Suprapubic skin (tissue), 4 donors: ENCODE measurements around the gene PRSS22. TPM values are rescaled to one million over a fixed set of nuclear protein-coding genes. Genes with fewer than 3 reads are reported as not detected.
A peak's percentile ranks its signal among the peaks of the same experiment; 100 is the strongest.

Experiments used
- DNase-seq, 2 donors: peaks; one replicate each; pipeline ENCODE4 v3.0.0-alpha.2; 2019; ENCODE audit warnings: low spot score in 2 of 2
- H3K27ac ChIP-seq: fragments of 200-600 bp; sonication (generic); one replicate; pipeline ENCODE4 v1.5.1; 2019
- H3K27me3 ChIP-seq: fragments of 200-600 bp; sonication (generic); one replicate; pipeline ENCODE4 v1.5.1; 2019
- H3K36me3 ChIP-seq: fragments of 200-600 bp; sonication (generic); one replicate; pipeline ENCODE4 v1.5.1; 2019
- H3K4me1 ChIP-seq: fragments of 200-600 bp; sonication (generic); one replicate; pipeline ENCODE4 v1.5.1; 2019
- H3K4me3 ChIP-seq: fragments of 200-600 bp; sonication (generic); one replicate; pipeline ENCODE4 v1.5.1; 2019; ENCODE audit warnings: mild to moderate bottlenecking
- H3K9me3 ChIP-seq: fragments of 200-600 bp; sonication (generic); one replicate; pipeline ENCODE4 v1.5.1; 2019
- CTCF ChIP-seq, 2 donors: fragments of 200-600 bp in 1 of 2; fragments of 450-650 bp in 1 of 2; sonication (generic) in 1 of 2; IDR thresholded peaks; one replicate each; pipeline ENCODE4 v1.5.1; 2016 to 2019; ENCODE audit warnings: antibody characterized with exemption in 2 of 2, mild to moderate bottlenecking in 1 of 2, moderate library complexity in 1 of 2
- EP300 ChIP-seq: sonication (generic); formaldehyde crosslinking; IDR thresholded peaks from one replicate; pipeline ENCODE4 v1.6.1; 2017; ENCODE audit warnings: antibody characterized with exemption
- POLR2A ChIP-seq, 2 donors: fragments of 450-650 bp; IDR thresholded peaks; one replicate each; pipeline ENCODE4 v1.6.1; 2017; ENCODE audit warnings: antibody characterized with exemption in 2 of 2, mild to moderate bottlenecking in 2 of 2, moderate library complexity in 2 of 2
- POLR2AphosphoS5 ChIP-seq, 3 donors: sonication (generic); formaldehyde crosslinking; IDR thresholded peaks; one replicate each; pipeline ENCODE4 v1.6.1; 2017; ENCODE audit warnings: antibody characterized with exemption in 3 of 3
- WGBS: methylation state at CpG from one replicate; pipeline ENCODE4 v1.1.5; 2018; 5-methylcytosine and 5-hydroxymethylcytosine counted together
- total RNA-seq, 4 donors: library from RNA; depleted of rRNA; stranded (reverse); fragments of >200 nt; gene quantifications; one replicate each; pipeline ENCODE4 v1.1.0, GENCODE V29; 2016

PRSS22 gene
- total RNA-seq, 4 donors from 2014 or later = 1.7 to 8.7 (median 6.7) TPM

GRCh38 chr16:2904922-2905240, 46.9 kb upstream of the PRSS22 start:
- peak in 1 of 2 donors; percentile 81 for DNase-seq
- WGBS = 1% methylated on average over 21 of the region's 32 CpGs
- H3K27ac ChIP-seq = peak overlapping the region; percentile 89

DNA sequence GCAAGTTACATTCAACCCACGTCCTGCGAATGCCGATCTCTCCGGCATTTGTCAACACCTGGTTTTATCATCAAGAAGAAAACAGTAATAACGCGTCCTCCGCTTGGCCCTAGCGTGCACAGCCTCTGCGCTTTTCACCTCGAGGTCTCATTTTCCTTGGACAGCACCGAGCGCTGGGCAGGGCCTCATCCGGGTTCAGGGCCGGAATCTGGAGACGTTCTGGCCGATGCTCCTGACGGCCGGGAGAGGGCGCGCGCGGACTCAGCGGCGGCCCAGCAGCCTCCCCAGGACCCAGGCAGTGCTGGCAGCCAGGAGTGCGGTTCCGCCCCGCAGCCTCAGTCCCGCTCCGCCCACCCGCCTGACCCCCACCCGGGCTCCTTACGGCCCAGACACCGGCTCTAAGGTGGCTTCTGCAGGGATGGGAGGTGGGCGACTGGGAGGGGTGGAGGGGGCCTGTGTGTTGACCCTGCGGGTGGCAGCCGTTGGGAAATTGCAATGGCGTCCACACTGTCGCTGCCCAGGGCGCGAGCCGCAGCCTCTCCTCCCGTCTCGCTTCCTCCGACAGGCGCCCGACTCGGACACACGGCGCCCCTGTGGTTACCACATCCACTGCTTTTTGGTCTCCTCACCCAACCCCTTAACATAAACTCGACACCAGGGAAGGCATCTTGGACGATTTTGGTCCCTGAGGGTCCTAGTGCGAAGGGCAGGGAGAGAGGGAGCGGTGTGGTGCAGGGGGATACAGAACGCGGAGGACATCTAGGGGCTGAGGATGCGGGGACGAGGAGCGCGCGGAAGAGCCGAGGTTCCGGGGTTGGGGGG, 46.3 kb upstream of the PRSS22 start:
- DNase-seq = peak; percentile 89 to 93
- Histone ChIP-seq H3K9me3 (no peaks in the 10 kb centered on the region), H3K27me3 (no peaks in the 10 kb centered on the region), H3K36me3 (peaks cover 13% of the 10 kb centered on the region), H3K27ac (peak overlapping the region; percentile 89), H3K4me1 (peaks cover 20% of the 10 kb centered on the region), H3K4me3 (peak overlapping the region; percentile 93)
- TF ChIP-seq POLR2A (IDR thresholded peaks at IDR 0.05) = no peak
- no peak for TF ChIP-seq EP300
- peak; percentile 58 to 99 for TF ChIP-seq CTCF (IDR thresholded peaks at IDR 0.05)
- peak in 1 of 3 donors; percentile 39 for TF ChIP-seq POLR2AphosphoS5 (IDR thresholded peaks at IDR 0.05)
- WGBS = 3% methylated on average over 22 of the region's 62 CpGs

More at GRCh38 chr16:2904922-2905240, 46.9 kb upstream of the PRSS22 start:
- no peak for TF ChIP-seq POLR2AphosphoS5 (IDR thresholded peaks at IDR 0.05)
- no peak for TF ChIP-seq POLR2A (IDR thresholded peaks at IDR 0.05)
- no peak for TF ChIP-seq CTCF (IDR thresholded peaks at IDR 0.05)
- Histone ChIP-seq H3K4me3 (peak overlapping the region; percentile 93), H3K36me3 (peaks cover 7% of the 10 kb centered on the region), H3K27me3 (no peaks in the 10 kb centered on the region), H3K9me3 (no peaks in the 10 kb centered on the region), H3K4me1 (peaks cover 20% of the 10 kb centered on the region)

GRCh38 chr16:2902337-2903130, 44.6 kb upstream of the PRSS22 start:
- DNase-seq = no peak
- no peak overlapping the region for H3K27ac ChIP-seq
- no peak overlapping the region for H3K4me3 ChIP-seq
- 90% methylated on average over 9 of the region's 9 CpGs for whole genome bisulfite sequencing
- H3K9me3 ChIP-seq = no peaks in the 10 kb centered on the region
- peaks cover 29% of the 10 kb centered on the region for H3K36me3 ChIP-seq
- no peaks in the 10 kb centered on the region for H3K27me3 ChIP-seq
- TF ChIP-seq CTCF (IDR thresholded peaks at IDR 0.05) (no peak), POLR2A (IDR thresholded peaks at IDR 0.05) (no peak), EP300 (no peak), POLR2AphosphoS5 (IDR thresholded peaks at IDR 0.05) (no peak)
- peaks cover 19% of the 10 kb centered on the region for H3K4me1 ChIP-seq

DNA sequence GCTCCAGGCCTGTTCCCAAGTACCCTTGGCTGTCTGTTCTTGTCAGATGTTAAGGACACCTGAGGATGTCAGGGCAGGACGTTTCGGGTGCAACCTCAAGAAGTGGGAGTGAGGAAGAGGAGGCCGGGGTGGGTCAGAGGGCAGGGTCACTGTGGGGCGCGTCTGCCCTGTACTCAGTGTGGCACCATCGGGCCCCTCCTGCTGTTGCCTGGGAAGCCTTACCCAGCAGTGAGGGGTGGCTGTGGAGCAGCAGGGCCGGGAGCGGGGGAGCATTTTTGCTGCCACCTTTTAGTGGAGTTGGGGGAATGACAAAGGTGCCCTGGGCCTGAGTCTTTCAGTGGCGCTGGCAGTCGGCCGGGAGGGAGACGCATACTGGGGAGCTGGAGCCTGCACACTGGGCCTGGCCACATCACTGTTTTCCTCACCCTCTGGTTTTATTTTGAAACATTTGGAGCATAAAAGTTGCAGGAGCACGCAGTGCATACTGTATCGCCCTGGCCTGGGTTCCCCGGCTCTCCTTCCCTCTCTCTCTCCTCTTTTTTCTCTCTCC, 42.6 kb upstream of the PRSS22 start:
- H3K27ac ChIP-seq = no peak overlapping the region
- peaks cover 8% of the 10 kb centered on the region for H3K4me1 ChIP-seq
- H3K27me3 ChIP-seq = no peaks in the 10 kb centered on the region
- peaks cover 43% of the 10 kb centered on the region for H3K36me3 ChIP-seq
- DNase-seq = no peak
- no peak for TF ChIP-seq POLR2A (IDR thresholded peaks at IDR 0.05)
- no peak for TF ChIP-seq POLR2AphosphoS5 (IDR thresholded peaks at IDR 0.05)
- no peak for TF ChIP-seq EP300
- TF ChIP-seq CTCF (IDR thresholded peaks at IDR 0.05) = no peak
- H3K4me3 ChIP-seq = no peak overlapping the region
- H3K9me3 ChIP-seq = no peaks in the 10 kb centered on the region
- 88% methylated on average over 15 of the region's 15 CpGs for WGBS
